NT2/D1 (cell line): Measurements from ENCODE around the gene ZNF197.

Experiments used
- SUZ12 ChIP-seq: IDR thresholded peaks from 2 replicates; pipeline ENCODE4 v1.6.1; 2011; ENCODE audit not compliant: insufficient read length, insufficient read depth; ENCODE audit errors: extremely low read depth
- YY1 ChIP-seq: IDR thresholded peaks from 2 replicates; pipeline ENCODE4 v1.6.1; 2011; ENCODE audit not compliant: insufficient read length, insufficient read depth
- ZNF274 ChIP-seq: IDR thresholded peaks from 2 replicates; pipeline ENCODE4 v1.6.1; 2011; ENCODE audit warnings: mild to moderate bottlenecking, low read depth, low read length

- TF ChIP-seq YY1: no peak
- TF ChIP-seq SUZ12: no peak
- no peak for TF ChIP-seq ZNF274
Measured at GRCh38 chr3:44601749-44602148, 23.1 kb upstream of the ZNF197 start.
